Measurements from ENCODE around the gene SLC28A1.
A peak's percentile ranks its signal among the peaks of the same experiment; 100 is the strongest.
"Not testable (repeated sequence)": the region's sequence is repeated elsewhere in the genome, so short reads cannot be mapped to it uniquely, and the experiment has no call there.

SLC28A1 gene

GRCh38 chr15:84910928-84911623 is 26.6 kb downstream of the SLC28A1 start:
- DNase-seq (ENCODE audit: low read depth) = no peak

DNA sequence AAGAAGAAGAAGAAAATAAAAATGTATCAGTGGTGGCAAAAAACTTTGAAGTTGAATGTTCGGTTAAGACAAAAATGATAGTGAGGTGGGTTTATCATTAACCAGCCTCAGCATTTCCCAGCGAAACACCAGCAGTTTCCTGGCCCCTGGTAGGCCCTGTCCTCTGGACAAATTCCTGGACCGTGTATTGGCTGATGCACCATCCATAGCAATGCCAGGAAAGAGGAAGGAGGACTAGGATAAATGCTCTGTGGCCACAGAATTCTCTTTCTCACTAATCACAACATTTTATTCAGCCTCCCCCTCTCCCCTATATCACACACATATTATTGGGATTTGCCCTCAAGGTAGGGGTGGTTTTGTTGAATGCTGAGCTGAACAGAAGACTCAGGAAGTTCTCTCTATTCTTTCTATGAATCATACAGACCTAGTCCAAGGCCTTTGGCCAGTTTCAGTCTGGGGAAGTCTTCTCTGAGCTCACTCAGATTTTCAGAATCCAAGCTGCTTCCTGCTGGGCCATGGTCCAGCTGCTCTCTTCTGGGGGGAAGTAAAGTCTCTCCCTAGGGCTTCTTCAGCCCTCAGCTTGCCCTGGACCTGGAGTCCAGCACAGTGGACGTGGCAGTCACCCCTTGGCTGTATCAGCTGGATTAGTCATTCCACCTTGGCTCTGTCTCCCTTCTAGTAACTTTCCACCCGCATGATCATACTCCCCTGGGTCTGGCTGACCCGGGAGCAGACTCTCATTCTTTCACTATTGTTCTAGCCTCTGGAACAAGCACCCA is 27.6 kb downstream of the SLC28A1 start:
- DNase-seq (ENCODE audit: low read depth) = peak; percentile 90

DNA sequence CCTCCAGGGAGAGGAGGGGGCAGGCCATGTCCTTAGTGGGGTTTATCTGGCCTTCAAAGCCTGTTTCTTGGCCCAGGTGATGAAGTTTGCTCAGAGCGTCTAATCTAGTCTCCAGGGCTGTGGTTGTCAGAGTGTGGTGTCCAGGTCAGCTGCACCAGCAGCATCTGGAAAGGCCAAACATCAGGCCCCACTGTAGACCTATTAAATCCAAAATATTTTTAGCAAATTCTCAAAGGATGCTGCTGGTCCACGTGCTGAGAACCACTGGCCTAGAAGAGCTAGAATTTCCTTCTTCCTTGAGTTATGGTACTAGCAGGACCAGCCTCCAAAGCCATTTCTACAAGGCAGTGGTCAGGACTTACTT is 28.9 kb downstream of the SLC28A1 start:
- DNase-seq (ENCODE audit: low read depth) = no peak

- no peak for DNase-seq (ENCODE audit: low read depth)
These were observed 29.9 kb downstream of the SLC28A1 start for GRCh38 chr15:84914351-84914750.

DNA sequence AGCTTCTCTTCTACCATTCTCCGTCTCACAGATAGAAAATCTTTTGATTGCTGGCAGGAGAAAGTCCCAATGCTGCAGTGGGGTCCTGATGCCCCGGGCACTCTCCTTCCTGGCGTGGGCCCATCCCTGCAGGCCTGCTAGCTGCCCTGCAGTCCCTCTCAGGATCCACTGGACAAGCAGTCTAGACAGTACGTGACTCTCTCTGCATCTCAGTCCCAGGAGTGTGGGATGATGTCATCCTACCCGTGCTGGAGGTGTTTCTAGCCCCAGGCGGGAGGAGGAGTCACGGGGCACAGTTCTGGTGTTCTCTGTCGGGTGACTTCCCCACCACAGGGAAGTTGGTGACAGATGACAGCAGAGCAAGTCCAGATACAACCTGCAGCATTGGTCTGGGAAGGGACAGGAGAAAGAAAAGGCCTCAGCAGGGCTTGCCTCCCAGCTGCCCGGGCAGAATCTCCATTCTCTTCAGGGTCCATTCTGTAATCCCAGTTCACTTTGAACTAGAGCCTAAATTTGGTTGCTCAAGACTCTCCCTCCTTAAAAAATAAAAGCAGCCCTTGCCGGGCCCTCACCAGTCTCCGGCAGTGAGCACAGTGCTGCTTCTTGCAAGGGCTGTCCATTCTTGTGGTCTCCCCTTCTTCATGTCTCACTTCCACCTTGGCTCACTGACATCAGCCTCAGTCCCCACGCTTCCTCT is 30.6 kb downstream of the SLC28A1 start:
- no peak for DNase-seq (ENCODE audit: low read depth)

GRCh38 chr15:84915606-84915958 is 31.1 kb downstream of the SLC28A1 start:
- no peak for DNase-seq (ENCODE audit: low read depth)

- DNase-seq (ENCODE audit: low read depth) = no peak
These were observed 33.0 kb downstream of the SLC28A1 start for GRCh38 chr15:84917452-84917851.

DNA sequence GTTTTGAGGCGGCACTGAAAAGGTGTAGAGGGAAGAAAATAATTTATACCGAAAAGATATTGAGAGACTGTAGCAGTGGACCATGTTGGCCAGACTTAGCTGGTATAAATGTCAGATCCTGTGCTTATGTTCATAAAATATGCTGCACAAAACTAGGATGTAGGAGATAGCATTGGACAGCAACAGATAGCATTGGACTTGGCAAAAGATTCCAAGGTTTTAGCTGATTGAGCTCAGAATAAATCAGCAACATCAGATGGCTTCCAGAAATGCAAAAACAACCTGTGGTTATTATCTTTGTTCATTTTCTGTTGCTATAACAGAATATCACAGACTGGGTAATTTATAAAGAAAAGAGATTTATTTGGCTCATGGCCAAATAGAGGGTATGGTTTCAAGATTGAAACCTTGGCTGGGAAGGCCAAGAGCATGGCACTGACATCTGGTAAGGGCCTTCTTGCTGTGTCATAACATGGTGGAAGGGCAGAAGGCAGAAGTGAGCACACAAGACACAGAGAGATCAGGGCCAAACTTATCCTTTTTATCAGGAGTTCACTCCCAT is 34.7 kb downstream of the SLC28A1 start:
- DNase-seq (ENCODE audit: low read depth) = no peak

DNA sequence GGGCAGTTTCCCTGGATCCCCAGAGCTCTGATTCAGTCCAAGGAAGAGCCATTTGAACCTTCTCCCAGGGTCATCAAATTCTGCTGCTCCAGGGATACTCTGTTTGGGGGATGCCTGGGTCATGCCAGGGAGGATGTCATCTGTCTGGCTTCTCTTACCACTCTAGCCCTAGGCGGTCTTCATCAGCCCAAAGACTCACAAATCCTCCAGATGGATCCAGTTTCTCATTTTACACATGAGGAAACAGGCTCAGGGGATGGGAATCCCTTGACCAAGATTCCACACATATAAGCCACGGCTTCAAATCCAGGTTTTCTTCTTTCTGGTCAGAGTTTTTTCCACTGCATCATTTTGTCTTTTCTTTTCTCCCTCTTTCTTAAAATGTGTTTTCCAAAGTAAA is 36.7 kb downstream of the SLC28A1 start:
- DNase-seq (ENCODE audit: low read depth) = no peak

- no peak for DNase-seq (ENCODE audit: low read depth)
These were observed 38.1 kb downstream of the SLC28A1 start for GRCh38 chr15:84922530-84922929.

DNA sequence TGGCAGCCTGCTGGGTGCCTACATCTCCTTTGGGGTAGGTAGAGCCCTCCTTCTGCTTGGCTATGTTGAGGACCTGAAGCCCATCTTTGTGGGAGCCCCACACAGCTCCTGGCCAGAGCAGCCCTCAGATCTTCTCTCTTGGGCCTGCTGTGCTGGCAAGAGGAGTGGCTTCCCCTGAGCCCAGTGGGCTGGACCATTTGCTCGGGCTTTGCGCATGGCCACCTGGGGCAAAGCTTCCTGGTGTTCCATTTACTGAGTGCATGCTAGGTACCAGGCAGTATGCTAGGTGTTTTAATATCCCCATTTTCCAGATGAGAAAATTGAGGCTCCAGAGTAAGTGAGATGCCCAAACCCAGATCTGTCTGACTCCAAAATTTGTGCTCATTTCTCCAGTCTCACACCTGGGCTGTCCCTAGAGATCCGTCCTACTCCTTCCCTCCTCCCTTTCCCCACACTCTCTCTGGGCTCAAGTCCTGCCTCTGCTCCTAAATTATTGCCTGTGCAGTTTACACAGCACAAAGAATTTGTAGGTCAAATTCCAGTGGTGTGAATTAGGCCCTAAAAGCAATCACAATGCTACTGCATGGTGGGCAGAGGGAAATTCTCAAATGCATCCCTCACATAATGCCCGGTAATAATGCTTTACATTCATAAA is 39.7 kb downstream of the SLC28A1 start:
- no peak for DNase-seq (ENCODE audit: low read depth)

DNA sequence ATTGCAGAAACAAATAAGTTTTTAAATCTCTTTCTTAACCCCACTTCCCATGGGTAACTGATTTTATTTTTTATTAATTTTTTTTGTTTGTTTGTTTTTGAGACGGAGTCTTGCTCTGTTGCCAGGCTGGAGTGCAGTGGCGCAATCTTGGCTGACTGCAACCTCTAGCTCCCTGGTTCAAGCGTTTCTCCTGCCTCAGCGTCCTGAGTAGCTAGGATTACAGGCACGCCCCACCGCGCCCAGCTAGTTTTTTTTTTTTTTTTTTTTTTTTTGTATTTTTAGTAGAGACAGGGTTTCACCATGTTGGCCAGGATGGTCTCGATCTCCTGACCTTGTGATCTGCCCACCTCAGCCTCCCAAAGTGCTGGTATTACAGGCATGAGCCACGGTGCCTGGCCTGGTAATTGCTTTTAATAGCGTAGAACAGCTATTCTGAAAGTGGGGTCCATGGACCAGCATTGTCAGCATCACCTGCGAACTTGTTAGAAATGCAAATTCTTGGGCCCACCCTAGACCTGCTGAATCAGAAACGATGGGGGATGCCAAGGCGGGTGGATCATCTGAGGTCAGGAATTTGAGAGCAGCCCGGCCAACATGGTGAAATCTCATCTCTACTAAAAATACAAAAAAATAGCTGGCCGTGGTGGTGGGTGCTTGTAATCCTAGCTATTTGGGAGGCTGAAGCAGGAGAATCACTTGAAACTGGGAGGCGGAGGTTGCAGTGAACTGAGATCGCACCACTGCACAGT is 40.5 kb downstream of the SLC28A1 start:
- DNase-seq (ENCODE audit: low read depth) = not testable (repeated sequence)

DNA sequence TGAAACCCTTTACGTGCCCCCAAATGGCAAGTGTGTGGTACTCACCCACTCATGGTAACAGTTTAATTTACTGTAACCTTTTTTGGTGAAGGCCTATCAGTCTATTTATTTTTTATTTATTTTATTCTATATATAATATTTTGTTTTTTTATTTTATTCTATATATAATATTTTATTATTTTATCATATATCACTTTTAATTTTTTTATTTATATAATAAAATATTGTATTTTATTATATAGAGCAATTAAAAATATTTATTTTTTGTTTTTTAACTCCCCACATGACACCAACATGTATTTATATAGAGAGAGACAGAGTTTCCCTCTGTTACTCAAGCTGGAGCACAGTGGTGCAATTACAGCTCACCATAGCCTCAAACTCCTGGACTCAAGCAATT is 41.4 kb downstream of the SLC28A1 start:
- no peak for DNase-seq (ENCODE audit: low read depth)

DNA sequence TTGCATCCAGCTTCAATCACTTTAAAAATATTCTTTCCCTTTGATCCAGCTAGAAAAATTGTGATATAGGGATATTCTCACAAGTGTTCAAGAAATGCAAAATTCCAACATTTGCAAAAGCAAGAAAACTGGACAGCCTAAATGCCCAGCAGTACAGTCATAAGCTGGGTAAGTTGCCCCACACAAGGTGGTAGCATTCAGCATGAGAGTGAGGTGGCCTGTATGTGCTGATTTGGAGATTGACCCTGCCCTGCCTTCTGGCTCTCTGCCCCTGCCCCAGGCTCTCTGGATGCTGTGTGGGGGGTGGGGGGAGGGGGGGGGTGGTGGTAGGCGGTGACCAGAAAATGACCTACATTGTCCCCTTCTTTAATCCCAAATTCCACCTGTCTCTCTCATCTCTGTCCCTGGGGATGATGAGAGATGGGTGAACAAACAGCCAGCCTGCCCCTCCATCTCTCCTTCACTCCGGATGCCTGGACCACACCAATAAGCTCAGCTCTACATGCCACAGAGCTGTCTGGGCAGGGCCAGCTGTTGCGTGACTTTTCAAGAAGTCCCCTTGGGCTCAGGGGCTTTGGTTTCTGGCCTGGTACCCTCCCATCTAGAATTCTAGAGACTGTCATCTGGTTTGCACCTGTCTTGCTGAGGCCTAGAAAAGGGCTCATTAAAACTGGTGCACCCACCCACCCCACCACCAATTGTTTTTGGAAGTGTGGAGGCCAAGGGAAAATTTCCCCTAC is 42.2 kb downstream of the SLC28A1 start:
- DNase-seq (ENCODE audit: low read depth) = no peak

- no peak for DNase-seq (ENCODE audit: low read depth)
These were observed 44.3 kb downstream of the SLC28A1 start for GRCh38 chr15:84928843-84929168.

- no peak for DNase-seq (ENCODE audit: low read depth)
These were observed 45.5 kb downstream of the SLC28A1 start for GRCh38 chr15:84929795-84930603.

DNA sequence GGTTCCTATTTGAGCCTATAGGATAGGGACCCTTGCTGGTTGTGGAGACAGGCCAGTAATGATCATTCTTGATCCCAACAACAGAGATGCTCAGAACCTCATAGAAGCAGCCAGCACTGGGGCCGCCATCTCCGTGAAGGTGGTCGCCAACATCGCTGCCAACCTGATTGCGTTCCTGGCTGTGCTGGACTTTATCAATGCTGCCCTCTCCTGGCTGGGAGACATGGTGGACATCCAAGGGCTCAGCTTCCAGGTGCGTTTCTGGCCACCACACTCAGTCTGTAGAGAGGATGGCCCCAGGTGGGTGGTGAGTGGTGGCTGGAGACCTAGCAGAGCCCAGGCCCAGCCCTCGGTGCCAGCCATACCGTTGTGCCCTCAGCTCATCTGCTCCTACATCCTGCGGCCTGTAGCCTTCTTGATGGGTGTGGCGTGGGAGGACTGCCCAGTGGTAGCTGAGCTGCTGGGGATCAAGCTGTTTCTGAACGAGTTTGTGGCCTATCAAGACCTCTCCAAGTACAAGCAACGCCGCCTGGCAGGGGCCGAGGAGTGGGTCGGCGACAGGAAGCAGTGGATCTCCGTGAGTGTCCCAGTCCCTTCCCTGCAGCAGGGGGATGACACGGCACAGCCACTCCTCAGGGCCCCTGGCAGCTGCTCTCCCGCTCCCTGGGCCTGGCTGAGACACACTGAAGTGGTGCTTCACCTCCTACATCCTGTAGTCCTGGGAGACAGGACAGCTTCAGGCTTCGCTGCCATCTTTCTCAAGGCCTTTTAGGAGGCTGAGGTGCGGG is 50.7 kb downstream of the SLC28A1 start:
- DNase-seq (ENCODE audit: low read depth) = no peak

GRCh38 chr15:84937144-84937543 is 52.7 kb downstream of the SLC28A1 start:
- no peak for DNase-seq (ENCODE audit: low read depth)

- DNase-seq (ENCODE audit: low read depth) = no peak
These were observed 54.3 kb downstream of the SLC28A1 start for GRCh38 chr15:84938726-84939125.

Data from HS-5 (cell line).